Neural cell (in vitro differentiated cells): ENCODE data around the gene BIRC7.

Source experiments
- EP300 ChIP-seq: fragments of 450-650 bp; conservative IDR thresholded peaks from 2 replicates; pipeline ENCODE4 v1.6.1; 2014; ENCODE audit warnings: antibody characterized with exemption, mild to moderate bottlenecking, moderate library complexity; ENCODE audit not compliant: poor library complexity, severe bottlenecking
- MXI1 ChIP-seq: fragments of 450-650 bp; conservative IDR thresholded peaks from 2 replicates; pipeline ENCODE4 v1.6.1; 2014; ENCODE audit warnings: antibody characterized with exemption, mild to moderate bottlenecking; ENCODE audit not compliant: poor library complexity, severe bottlenecking
- POLR2AphosphoS5 ChIP-seq: IDR thresholded peaks from 2 replicates; pipeline ENCODE4 v1.6.1; 2012
- RAD21 ChIP-seq: fragments of 450-650 bp; conservative IDR thresholded peaks from 2 replicates; pipeline ENCODE4 v1.6.1; 2014; ENCODE audit warnings: antibody characterized with exemption, mild to moderate bottlenecking, moderate library complexity
- TAF1 ChIP-seq: IDR thresholded peaks from 2 replicates; pipeline ENCODE4 v1.6.1; 2012; ENCODE audit warnings: low read depth
- TF ChIP-seq, protein P1 (sequence below): fragments of 450-650 bp; IDR thresholded peaks from 2 replicates; pipeline ENCODE4 v1.5.1; 2014; ENCODE audit warnings: antibody characterized with exemption, mild to moderate bottlenecking, moderate library complexity; ENCODE audit not compliant: poor library complexity, severe bottlenecking
- TF ChIP-seq, protein P2 (sequence below): IDR thresholded peaks from 2 replicates; pipeline ENCODE4 v1.6.1; 2012; ENCODE audit warnings: borderline replicate concordance

DNA sequence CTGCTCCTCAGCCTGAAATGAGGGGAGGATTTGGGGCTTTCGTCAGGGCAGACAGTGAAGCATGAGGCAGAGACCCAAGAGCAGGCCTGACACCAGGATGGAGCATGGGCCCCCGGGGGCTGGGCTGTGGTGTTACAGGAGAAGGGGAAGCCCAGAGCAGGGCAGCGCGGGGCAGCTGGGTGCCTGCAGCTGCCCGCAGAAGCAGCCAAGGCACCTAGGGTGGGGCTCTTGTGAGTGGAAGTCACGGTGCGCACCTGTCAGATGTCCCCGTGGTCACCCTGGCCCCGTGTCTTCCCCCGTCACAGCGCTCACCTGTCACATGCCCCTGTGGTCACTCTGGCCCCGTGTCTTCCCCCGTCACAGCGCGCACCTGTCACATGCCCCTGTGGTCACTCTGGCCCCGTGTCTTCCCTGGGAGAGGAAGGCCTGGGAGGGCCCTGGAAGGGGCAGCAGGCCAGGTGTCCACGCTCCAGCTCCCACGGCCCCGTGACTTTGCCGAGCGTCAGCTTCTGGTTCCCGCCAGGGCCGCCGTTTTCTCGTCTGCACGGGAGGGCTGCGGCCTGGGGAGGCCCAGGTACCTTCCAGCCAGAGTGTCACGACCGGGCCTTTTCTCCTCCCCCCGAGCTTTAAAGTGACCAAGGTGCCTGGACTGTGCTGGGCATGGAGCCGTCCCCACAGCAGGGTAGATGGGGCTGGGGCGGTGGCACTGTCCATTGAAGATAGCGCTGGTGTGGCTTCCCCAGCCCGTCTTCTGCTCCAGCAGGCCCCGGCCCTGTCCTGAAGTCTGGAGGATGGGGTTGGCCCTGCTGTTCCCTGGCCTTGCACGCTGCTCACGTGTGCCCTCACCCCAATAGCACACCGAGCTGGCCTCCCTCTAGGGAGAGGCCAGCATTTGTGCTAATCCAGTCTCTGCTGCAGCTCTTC is 46.3 kb downstream of the BIRC7 start:
- TF ChIP-seq, protein P1, sequence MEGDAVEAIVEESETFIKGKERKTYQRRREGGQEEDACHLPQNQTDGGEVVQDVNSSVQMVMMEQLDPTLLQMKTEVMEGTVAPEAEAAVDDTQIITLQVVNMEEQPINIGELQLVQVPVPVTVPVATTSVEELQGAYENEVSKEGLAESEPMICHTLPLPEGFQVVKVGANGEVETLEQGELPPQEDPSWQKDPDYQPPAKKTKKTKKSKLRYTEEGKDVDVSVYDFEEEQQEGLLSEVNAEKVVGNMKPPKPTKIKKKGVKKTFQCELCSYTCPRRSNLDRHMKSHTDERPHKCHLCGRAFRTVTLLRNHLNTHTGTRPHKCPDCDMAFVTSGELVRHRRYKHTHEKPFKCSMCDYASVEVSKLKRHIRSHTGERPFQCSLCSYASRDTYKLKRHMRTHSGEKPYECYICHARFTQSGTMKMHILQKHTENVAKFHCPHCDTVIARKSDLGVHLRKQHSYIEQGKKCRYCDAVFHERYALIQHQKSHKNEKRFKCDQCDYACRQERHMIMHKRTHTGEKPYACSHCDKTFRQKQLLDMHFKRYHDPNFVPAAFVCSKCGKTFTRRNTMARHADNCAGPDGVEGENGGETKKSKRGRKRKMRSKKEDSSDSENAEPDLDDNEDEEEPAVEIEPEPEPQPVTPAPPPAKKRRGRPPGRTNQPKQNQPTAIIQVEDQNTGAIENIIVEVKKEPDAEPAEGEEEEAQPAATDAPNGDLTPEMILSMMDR, result no peak
- TF ChIP-seq, protein P2, sequence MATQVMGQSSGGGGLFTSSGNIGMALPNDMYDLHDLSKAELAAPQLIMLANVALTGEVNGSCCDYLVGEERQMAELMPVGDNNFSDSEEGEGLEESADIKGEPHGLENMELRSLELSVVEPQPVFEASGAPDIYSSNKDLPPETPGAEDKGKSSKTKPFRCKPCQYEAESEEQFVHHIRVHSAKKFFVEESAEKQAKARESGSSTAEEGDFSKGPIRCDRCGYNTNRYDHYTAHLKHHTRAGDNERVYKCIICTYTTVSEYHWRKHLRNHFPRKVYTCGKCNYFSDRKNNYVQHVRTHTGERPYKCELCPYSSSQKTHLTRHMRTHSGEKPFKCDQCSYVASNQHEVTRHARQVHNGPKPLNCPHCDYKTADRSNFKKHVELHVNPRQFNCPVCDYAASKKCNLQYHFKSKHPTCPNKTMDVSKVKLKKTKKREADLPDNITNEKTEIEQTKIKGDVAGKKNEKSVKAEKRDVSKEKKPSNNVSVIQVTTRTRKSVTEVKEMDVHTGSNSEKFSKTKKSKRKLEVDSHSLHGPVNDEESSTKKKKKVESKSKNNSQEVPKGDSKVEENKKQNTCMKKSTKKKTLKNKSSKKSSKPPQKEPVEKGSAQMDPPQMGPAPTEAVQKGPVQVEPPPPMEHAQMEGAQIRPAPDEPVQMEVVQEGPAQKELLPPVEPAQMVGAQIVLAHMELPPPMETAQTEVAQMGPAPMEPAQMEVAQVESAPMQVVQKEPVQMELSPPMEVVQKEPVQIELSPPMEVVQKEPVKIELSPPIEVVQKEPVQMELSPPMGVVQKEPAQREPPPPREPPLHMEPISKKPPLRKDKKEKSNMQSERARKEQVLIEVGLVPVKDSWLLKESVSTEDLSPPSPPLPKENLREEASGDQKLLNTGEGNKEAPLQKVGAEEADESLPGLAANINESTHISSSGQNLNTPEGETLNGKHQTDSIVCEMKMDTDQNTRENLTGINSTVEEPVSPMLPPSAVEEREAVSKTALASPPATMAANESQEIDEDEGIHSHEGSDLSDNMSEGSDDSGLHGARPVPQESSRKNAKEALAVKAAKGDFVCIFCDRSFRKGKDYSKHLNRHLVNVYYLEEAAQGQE, result no peak
- TF ChIP-seq RAD21 (no peak), EP300 (no peak), POLR2AphosphoS5 (no peak), TAF1 (no peak), MXI1 (no peak)
